ENCODE results near the gene RIPPLY3.

The RIPPLY3 gene, protein sequence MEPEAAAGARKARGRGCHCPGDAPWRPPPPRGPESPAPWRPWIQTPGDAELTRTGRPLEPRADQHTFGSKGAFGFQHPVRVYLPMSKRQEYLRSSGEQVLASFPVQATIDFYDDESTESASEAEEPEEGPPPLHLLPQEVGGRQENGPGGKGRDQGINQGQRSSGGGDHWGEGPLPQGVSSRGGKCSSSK

DNA sequence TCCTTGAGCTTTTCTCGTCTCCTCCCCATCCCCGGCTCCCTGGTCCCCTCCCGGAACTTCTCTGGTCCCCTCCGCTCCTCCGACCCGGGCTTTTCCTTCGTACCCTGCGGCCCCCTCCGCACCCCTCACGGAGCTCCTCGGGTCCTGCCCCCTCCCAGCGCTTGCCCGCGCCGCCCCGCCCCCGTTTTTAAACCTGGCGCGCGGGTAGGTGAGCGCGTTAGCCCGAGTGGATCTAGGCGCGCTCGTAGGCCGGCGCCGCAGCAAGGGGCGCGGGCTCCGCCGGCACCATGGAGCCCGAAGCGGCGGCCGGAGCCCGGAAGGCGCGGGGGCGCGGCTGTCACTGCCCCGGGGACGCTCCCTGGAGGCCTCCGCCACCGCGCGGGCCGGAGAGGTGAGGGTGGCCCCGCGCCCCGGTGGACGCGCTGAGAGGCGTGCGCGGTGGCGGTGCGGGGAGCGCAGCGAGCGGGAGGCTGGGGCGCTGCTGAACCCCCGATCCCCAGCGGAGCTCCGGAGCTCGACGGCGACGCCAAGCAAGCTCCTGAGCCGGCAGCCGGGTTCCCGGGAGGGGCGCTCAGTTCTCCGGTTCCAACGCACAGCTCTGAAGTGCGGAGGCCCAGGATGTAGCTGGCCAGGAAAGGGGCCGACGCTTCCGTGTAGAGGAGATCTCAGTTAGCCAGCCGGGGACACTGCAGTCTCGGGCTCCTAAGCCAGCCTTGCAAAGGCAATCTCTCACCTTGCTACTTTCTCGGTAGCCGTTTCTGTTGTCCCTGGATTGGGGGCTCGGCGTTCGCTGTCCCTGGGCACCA is at the start of gene RIPPLY3:
RIPPLY3 (plus strand) TSS at position 217 of the 806 bp plus-strand sequence; CDS start at position 288, 71 bp downstream.
- peak; percentile 52 for ATAC-seq
- Mint-ChIP-seq H3K9me3 (no peaks in the 10 kb centered on the region), H3K4me1 (peaks cover 4% of the 10 kb centered on the region), H3K36me3 (no peaks in the 10 kb centered on the region), H3K4me3 (peak within 1 kb of the TSS; percentile 51), H3K27ac (no peak within 1 kb of the TSS)
- DNase-seq (ENCODE audit: low spot score in 2 of 2), result peak in 1 of 2 donors; percentile 60

DNA sequence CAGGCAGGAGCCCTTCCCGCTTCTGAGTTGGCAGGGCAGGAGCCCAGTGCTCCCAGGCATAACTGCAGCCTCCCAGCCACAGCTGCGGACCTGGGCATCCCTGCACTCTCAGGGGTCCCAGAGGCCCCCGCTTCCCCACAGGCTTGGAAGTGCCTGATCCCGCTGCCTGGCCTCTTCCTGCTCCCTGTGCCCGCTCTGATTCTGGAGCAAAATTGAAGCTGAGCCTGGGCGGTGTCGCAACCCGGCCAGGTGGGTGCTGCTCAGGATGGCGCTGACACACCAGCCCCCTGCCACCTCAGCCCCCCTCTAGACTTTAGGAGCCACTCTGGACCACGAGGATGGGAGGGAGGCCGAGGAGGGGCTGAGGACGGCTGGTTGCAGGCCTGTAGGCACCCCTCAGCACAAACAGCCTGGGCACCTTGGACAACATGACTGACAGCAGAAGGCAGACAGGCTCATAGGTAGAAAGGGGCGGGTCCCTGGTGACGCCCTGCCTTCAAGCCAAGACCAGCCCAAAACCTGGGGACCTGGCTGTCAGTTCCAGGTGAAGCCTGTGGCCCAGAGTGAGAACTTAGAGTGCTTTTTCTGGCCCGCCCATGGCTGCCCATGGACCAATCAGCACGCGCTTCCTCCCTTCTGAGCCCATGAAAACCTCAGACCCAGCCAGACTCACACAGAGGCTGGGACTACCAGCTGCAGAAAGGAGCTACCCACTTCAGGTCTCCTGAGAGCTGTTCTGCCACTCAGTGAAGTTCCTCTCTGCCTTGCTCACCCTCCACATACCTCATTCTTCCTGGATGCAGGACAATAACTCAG is 47.3 kb upstream of the RIPPLY3 start:
- no peaks in the 10 kb centered on the region for H3K4me1 Mint-ChIP-seq
- H3K36me3 Mint-ChIP-seq, result peaks cover 37% of the 10 kb centered on the region
- no peak overlapping the region for H3K4me3 Mint-ChIP-seq
- H3K9me3 Mint-ChIP-seq, result no peaks in the 10 kb centered on the region
- no peak for DNase-seq (ENCODE audit: low spot score in 2 of 2)
- no peak overlapping the region for H3K27ac Mint-ChIP-seq
- no peak for ATAC-seq

- DNase-seq (ENCODE audit: low spot score in 2 of 2) (no peak), ATAC-seq (no peak)
- peaks cover 36% of the 10 kb centered on the region for H3K36me3 Mint-ChIP-seq
- H3K4me3 Mint-ChIP-seq, result no peak overlapping the region
- H3K4me1 Mint-ChIP-seq, result peaks cover 12% of the 10 kb centered on the region
- peak overlapping the region; percentile 24 for H3K27ac Mint-ChIP-seq
- H3K9me3 Mint-ChIP-seq, result no peaks in the 10 kb centered on the region
These were observed 45.7 kb upstream of the RIPPLY3 start for GRCh38 chr21:36960676-36961284.

DNA sequence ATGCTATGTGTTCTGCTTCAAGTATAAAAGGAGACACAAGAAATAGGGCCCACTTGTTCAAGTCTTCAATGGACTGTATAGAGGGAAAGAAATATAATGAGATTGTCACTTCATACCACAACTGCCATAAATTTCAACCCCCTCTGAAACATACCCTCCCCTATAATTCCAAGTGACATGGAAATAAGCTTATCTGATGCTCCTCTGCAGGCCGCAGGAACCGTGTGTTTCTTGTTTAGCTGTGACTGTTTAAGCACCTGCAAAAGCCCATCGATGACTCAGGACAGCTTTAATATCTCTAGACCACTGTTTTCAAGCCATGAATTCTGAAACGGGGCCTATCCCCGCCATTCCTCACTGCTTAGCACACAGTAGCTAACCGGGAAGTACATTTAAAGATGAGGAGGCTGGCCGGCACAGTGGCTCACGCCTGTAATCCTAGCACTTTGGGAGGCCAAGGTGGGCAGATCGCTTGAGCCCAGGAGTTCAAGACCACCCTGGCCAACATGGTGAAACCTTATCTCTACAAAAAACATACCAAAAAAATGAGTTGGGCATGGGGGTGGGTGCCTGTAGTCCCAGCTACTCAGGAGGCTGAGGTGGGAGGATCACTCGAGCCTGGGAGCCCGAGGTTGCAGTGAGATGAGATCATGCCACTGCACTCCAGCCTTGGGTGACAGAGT is 44.3 kb upstream of the RIPPLY3 start:
- no peak for ATAC-seq
- Mint-ChIP-seq H3K4me3 (no peak overlapping the region), H3K9me3 (no peaks in the 10 kb centered on the region), H3K4me1 (peaks cover 12% of the 10 kb centered on the region), H3K27ac (no peak overlapping the region), H3K36me3 (peaks cover 23% of the 10 kb centered on the region)
- DNase-seq (ENCODE audit: low spot score in 2 of 2), result no peak

GRCh38 chr21:36964398-36964797 is 42.1 kb upstream of the RIPPLY3 start:
- no peak overlapping the region for H3K27ac Mint-ChIP-seq
- H3K36me3 Mint-ChIP-seq, result peaks cover 17% of the 10 kb centered on the region
- ATAC-seq, result no peak
- H3K4me3 Mint-ChIP-seq, result no peak overlapping the region
- H3K9me3 Mint-ChIP-seq, result no peaks in the 10 kb centered on the region
- no peak for DNase-seq (ENCODE audit: low spot score in 2 of 2)
- peaks cover 12% of the 10 kb centered on the region for H3K4me1 Mint-ChIP-seq

GRCh38 chr21:36964827-36965719 is 41.4 kb upstream of the RIPPLY3 start:
- peak overlapping the region; percentile 91 for H3K27ac Mint-ChIP-seq
- no peak for DNase-seq (ENCODE audit: low spot score in 2 of 2)

DNA sequence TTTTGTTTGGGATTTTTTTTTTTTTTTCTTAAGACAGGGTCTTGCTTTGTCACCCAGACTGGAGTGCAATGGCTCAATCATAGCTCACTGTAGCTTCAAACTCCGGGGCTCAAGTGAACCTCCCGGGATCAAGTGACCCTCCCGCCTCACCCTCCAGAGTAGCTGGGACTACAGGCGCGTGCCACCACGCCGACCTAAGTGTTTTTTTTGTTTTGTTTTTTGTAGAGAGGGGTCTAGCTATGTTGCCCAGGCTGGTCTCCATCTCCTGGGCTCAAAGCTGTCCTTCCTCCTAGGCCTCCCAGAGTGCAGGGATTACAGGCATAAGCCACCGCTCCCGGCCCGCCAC is 40.8 kb upstream of the RIPPLY3 start:
- Mint-ChIP-seq H3K9me3 (no peaks in the 10 kb centered on the region), H3K4me1 (peaks cover 12% of the 10 kb centered on the region), H3K36me3 (peaks cover 15% of the 10 kb centered on the region), H3K27ac (peak overlapping the region; percentile 91), H3K4me3 (peak overlapping the region; percentile 70)
- ATAC-seq (no peak), DNase-seq (ENCODE audit: low spot score in 2 of 2) (no peak)

More at GRCh38 chr21:36964827-36965719, 41.4 kb upstream of the RIPPLY3 start:
- no peak for ATAC-seq
- H3K36me3 Mint-ChIP-seq, result peaks cover 17% of the 10 kb centered on the region
- H3K9me3 Mint-ChIP-seq, result no peaks in the 10 kb centered on the region
- H3K4me3 Mint-ChIP-seq, result peak overlapping the region; percentile 70
- peaks cover 12% of the 10 kb centered on the region for H3K4me1 Mint-ChIP-seq

DNA sequence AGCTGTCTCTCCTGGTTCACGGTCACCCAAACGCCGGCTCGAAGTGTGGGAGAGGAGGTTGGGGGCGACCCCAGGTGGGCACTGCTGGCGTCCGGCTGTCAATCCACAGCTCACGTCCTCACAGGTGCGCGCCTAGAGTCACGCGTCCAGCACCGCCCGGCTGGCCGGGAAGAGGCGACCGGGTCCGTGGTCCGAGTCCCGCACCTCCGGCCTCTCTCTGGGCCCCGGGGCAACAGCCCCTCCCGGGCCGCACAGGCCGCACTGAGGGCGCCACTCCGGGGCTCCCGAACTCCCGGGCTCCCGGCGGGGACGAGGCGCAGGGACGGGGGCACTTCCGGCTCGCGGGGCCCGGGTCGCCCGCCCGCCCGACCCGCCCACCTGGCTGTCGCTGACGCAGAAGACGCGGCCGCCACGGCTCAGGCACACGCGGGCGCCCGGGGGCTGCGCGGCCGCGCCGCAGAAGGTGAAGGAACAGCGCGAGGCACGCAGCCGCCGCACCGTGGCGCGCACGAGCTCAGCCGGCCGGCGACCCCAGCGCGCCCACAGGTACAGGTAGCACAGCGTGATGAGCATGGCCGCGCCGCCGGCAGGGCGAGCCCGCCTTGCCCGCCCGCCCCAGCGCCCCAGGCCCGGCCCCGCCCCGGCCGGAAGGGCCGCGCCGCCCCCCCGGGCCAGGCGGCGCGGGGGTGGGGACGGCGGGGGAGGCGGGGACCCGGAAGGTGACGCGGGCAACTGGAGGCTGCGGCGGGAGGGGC is 40.3 kb upstream of the RIPPLY3 start, which contains the start of gene HLCS:
HLCS (minus strand) TSS at position 604 of the 755 bp plus-strand sequence; CDS start at position 573, 31 bp downstream.
- H3K4me3 Mint-ChIP-seq, result peak within 1 kb of the TSS; percentile 70
- no peaks in the 10 kb centered on the region for H3K9me3 Mint-ChIP-seq
- peaks cover 9% of the 10 kb centered on the region for H3K36me3 Mint-ChIP-seq
- H3K4me1 Mint-ChIP-seq, result peaks cover 12% of the 10 kb centered on the region
- DNase-seq (ENCODE audit: low spot score in 2 of 2) (peak; percentile 61 to 81), ATAC-seq (peak; percentile 91)
- peak within 1 kb of the TSS; percentile 91 for H3K27ac Mint-ChIP-seq

DNA sequence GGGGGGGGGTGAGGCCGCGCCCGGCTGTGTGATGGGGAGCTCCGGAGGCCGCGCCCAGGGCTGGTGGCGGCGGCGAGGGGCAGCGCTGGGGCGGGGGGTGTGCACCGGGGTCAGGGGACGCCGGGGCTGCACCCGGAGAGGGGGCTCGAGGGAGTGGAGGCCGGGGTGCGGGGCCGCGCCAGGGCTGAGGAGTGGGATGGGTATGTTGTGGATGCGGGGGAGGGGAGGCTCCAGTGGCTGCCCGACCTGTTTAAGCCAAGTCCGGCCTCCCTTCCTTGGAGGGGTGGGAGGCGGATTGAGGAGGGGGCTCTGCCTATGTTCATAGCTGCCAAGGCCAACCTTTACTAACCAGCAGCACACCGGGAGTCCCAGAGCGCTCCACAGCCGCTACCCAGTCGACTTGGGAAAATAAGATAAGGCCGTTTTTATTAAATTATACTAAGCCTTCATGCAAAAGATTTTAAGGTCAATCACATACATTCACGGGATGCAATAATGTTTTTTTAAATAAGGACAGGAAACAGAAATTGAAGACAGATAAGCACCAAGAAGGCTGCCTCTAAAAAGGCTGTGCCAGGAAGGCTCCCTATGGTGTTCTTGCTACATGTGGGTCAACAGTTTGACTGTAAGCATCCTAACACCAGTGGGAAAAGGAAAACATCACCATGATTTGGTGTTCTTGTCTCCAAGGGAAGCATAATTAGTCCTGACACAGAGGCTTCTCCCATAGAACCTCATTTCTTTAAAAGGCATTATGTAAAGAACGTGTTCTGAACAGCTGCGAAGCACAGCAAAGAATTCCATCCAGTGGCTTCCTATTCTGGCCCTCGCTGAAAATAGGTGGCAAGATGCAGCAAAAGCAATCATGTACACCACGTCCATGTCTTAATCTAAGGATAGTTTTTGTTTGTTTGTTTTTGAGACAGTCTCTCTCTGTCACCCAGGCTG is 39.4 kb upstream of the RIPPLY3 start:
- no peak for ATAC-seq
- peaks cover 2% of the 10 kb centered on the region for H3K36me3 Mint-ChIP-seq
- H3K4me3 Mint-ChIP-seq, result peak overlapping the region; percentile 70
- H3K27ac Mint-ChIP-seq, result peak overlapping the region; percentile 56
- H3K9me3 Mint-ChIP-seq, result no peaks in the 10 kb centered on the region
- no peak for DNase-seq (ENCODE audit: low spot score in 2 of 2)
- H3K4me1 Mint-ChIP-seq, result peaks cover 12% of the 10 kb centered on the region

- no peaks in the 10 kb centered on the region for H3K36me3 Mint-ChIP-seq
- no peak overlapping the region for H3K4me3 Mint-ChIP-seq
- DNase-seq (ENCODE audit: low spot score in 2 of 2) (no peak), ATAC-seq (no peak)
- no peak overlapping the region for H3K27ac Mint-ChIP-seq
- no peaks in the 10 kb centered on the region for H3K9me3 Mint-ChIP-seq
- peaks cover 12% of the 10 kb centered on the region for H3K4me1 Mint-ChIP-seq
These were observed 38.1 kb upstream of the RIPPLY3 start for GRCh38 chr21:36968414-36968813.

DNA sequence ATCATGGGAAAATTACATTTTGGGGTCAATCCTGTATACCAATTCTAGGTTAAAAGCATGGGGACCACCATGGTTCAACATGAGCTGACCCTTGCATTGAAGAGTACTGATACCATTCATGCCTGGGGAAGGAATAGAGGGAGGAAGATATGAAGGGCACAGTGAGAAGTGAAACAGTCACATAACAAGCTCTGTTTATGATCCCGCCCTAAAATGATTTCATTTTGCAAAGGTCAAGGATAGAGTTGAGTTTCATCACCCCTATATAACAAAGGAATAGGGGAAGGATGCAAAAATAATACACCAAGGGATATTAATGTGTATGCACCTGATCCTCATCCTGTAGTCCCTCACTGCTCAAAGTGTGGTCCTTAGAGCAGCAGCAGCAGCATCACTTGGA is 37.5 kb upstream of the RIPPLY3 start:
- Mint-ChIP-seq H3K36me3 (no peaks in the 10 kb centered on the region), H3K27ac (no peak overlapping the region), H3K4me1 (peaks cover 12% of the 10 kb centered on the region), H3K9me3 (no peaks in the 10 kb centered on the region), H3K4me3 (no peak overlapping the region)
- ATAC-seq (no peak), DNase-seq (ENCODE audit: low spot score in 2 of 2) (no peak)

GRCh38 chr21:36973986-36974850 is 32.3 kb upstream of the RIPPLY3 start:
- Mint-ChIP-seq H3K36me3 (no peaks in the 10 kb centered on the region), H3K9me3 (no peaks in the 10 kb centered on the region), H3K4me1 (peaks cover 22% of the 10 kb centered on the region), H3K27ac (no peak overlapping the region), H3K4me3 (no peak overlapping the region)
- ATAC-seq (peak; percentile 87), DNase-seq (ENCODE audit: low spot score in 2 of 2) (no peak)
